HEK293 (cell line): ENCODE measurements around the gene VIPR2.

Experiments used
- TCF7L2 ChIP-seq: IDR thresholded peaks from 2 replicates; pipeline ENCODE4 v1.6.1; 2011; ENCODE audit warnings: low read depth, mild to moderate bottlenecking, inconsistent platforms, low read length, moderate library complexity, borderline replicate concordance
- ZNF221 ChIP-seq: fragments of 450-650 bp; formaldehyde crosslinking; IDR thresholded peaks from 2 replicates; pipeline ENCODE4 v1.5.1; 2017; ENCODE audit warnings: missing biosample characterization, missing genetic modification characterization, borderline replicate concordance

DNA sequence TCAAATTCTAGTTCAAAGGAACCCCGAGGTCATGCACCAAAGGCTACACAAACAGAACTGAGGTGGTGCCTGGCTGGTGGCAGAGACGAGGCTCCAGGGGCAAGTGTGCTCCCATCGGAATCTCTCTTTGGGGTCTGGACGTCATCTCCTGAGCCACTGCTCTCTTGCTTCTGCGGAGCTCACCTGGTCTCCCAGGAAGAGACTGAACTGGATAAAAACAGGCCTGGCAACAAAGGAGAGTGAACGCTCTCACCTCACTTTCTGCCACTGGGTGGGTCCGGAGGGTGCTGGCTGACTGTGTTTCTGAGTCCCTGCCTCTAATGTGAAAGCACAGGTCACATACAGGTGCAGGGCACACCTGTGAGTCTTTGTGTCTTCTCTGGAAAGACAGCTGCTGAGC lies 22.4 kb downstream of the VIPR2 start:
- TF ChIP-seq ZNF221 (tag by site-specific recombination) (no peak), TCF7L2 (no peak)
